K562 (cell line): ENCODE results near the gene CD300LB. TPM values are rescaled to one million over a fixed set of nuclear protein-coding genes. Genes with fewer than 3 reads are reported as not detected.

Experiments used
- ARID1B ChIP-seq: fragments of 450-650 bp; IDR thresholded peaks from 2 replicates; pipeline ENCODE4 v1.6.1; 2016; ENCODE audit warnings: antibody characterized with exemption, mild to moderate bottlenecking, inconsistent platforms
- ATF2 ChIP-seq: sonication (generic); formaldehyde crosslinking; IDR thresholded peaks from 2 replicates; pipeline ENCODE4 v1.8.1; 2022; ENCODE audit warnings: missing genetic modification reagents
- CCAR2 ChIP-seq: fragments of 200-400 bp; formaldehyde crosslinking; IDR thresholded peaks from 2 replicates; pipeline ENCODE4 v1.6.1; 2017; ENCODE audit warnings: mild to moderate bottlenecking, low read depth, low read length
- DIDO1 ChIP-seq: fragments of 450-650 bp; IDR thresholded peaks from 2 replicates; pipeline ENCODE4 v1.6.1; 2016; ENCODE audit warnings: low read depth, missing biosample characterization, missing genetic modification characterization
- EGR1 ChIP-seq: fragments of 450-650 bp; conservative IDR thresholded peaks from 2 replicates; pipeline ENCODE4 v1.6.1; 2017; ENCODE audit warnings: mild to moderate bottlenecking
- KDM1A ChIP-seq, 2 experiments: fragments of 450-650 bp; IDR thresholded peaks; 2 replicates each; pipeline ENCODE4 v1.6.1; 2016; ENCODE audit warnings: mild to moderate bottlenecking in 2 of 2
- KLF10 ChIP-seq: fragments of 250-450 bp; sonication (Bioruptor Pico); IDR thresholded peaks from 2 replicates; pipeline ENCODE4 v1.6.1; 2021; ENCODE audit warnings: matching md5 sums
- L3MBTL2 ChIP-seq: fragments of 450-650 bp; IDR thresholded peaks from 2 replicates; pipeline ENCODE4 v1.6.1; 2016; ENCODE audit warnings: mild to moderate bottlenecking, moderate library complexity
- LEF1 ChIP-seq: fragments of 450-650 bp; IDR thresholded peaks from 2 replicates; pipeline ENCODE4 v1.6.1; 2016; ENCODE audit warnings: mild to moderate bottlenecking
- MCM3 ChIP-seq: fragments of 450-650 bp; IDR thresholded peaks from 2 replicates; pipeline ENCODE4 v1.6.1; 2016
- MTA1 ChIP-seq: fragments of 450-650 bp; IDR thresholded peaks from 2 replicates; pipeline ENCODE4 v1.6.1; 2017; ENCODE audit warnings: borderline replicate concordance
- MYBL2 ChIP-seq, 2 experiments: fragments of 450-650 bp in 1 of 2; sonication (generic) in 1 of 2; formaldehyde crosslinking in 1 of 2; IDR thresholded peaks; 2 replicates each; pipeline versions ENCODE4 v1.6.1 to v1.8.1; 2017 to 2022; ENCODE audit warnings: borderline replicate concordance in 1 of 2, inconsistent platforms in 1 of 2, low read depth in 1 of 2, mild to moderate bottlenecking in 1 of 2, missing genetic modification reagents in 1 of 2, moderate library complexity in 1 of 2
- NBN ChIP-seq: fragments of 450-650 bp; IDR thresholded peaks from 2 replicates; pipeline ENCODE4 v1.6.1; 2016; ENCODE audit warnings: low read depth, mild to moderate bottlenecking
- NFIC ChIP-seq: fragments of 450-650 bp; IDR thresholded peaks from 2 replicates; pipeline ENCODE4 v1.6.1; 2017; ENCODE audit warnings: mild to moderate bottlenecking, inconsistent platforms
- POLR3G ChIP-seq: IDR thresholded peaks from 2 replicates; pipeline ENCODE4 v1.6.1; 2011; ENCODE audit not compliant: insufficient read length, insufficient replicate concordance; ENCODE audit errors: extremely low read depth
- RBM22 ChIP-seq: fragments of 200-400 bp; formaldehyde crosslinking; IDR thresholded peaks from 2 replicates; pipeline ENCODE4 v1.6.1; 2018; ENCODE audit warnings: low read length, low read depth; ENCODE audit not compliant: poor library complexity, severe bottlenecking
- RFX5 ChIP-seq: IDR thresholded peaks from 2 replicates; pipeline ENCODE4 v1.6.1; 2011; ENCODE audit warnings: low read depth, mild to moderate bottlenecking, improper control_type of control experiment, low read length
- SLC30A9 ChIP-seq: fragments of 250-450 bp; sonication (Bioruptor Pico); IDR thresholded peaks from 2 replicates; pipeline ENCODE4 v1.8.0; 2022; ENCODE audit warnings: mild to moderate bottlenecking, moderate library complexity
- SP1 ChIP-seq: sonication (generic); formaldehyde crosslinking; IDR thresholded peaks from 2 replicates; pipeline ENCODE4 v1.8.1; 2022; ENCODE audit warnings: mild to moderate bottlenecking, missing genetic modification reagents
- ZFP36 ChIP-seq: fragments of 150-350 bp; IDR thresholded peaks from 2 replicates; pipeline ENCODE4 v1.6.1; 2018; ENCODE audit warnings: low read length, low read depth; ENCODE audit not compliant: partially characterized antibody
- ZNF121 ChIP-seq: sonication (generic); formaldehyde crosslinking; conservative IDR thresholded peaks from 2 replicates; pipeline ENCODE4 v1.8.0; 2022; ENCODE audit warnings: missing genetic modification reagents
- ZNF444 ChIP-seq: fragments of 250-450 bp; sonication (Bioruptor Pico); IDR thresholded peaks from 2 replicates; pipeline ENCODE4 v1.4.0; 2020; ENCODE audit warnings: mild to moderate bottlenecking, moderate library complexity
- polyA plus RNA-seq, 8 experiments: library from polyadenylated mRNA; depleted of rRNA in 4 of 8; stranded (reverse) in 5 of 8; unstranded in 3 of 8; fragments of >200 nt; fragmentation: Nextera tagmentation in 2 of 8; fragmentation: Illumina TruSeq in 1 of 8; extraction: Ambion mirVana in 2 of 8; extraction: Trizol in 1 of 8; gene quantifications; 2 replicates each; pipeline versions ENCODE4 v1.2.1 to v1.2.3, GENCODE V29; 2011 to 2014; ENCODE audit warnings: inconsistent platforms in 1 of 8, missing spikeins in 1 of 8
- total RNA-seq, 7 experiments: library from RNA; depleted of rRNA in 6 of 7; stranded (reverse); fragments of >200 nt in 6 of 7; fragmentation: Illumina TruSeq in 2 of 7; extraction: Trizol in 2 of 7; gene quantifications; 2 replicates each; pipeline versions ENCODE4 v1.2.1 to v1.2.3, GENCODE V29; 2011 to 2021; ENCODE audit warnings: low replicate concordance in 1 of 7
- TF ChIP-seq, protein P1 (sequence below): sonication (generic); formaldehyde crosslinking; IDR thresholded peaks from 2 replicates; pipeline ENCODE4 v1.8.0; 2022; ENCODE audit warnings: mild to moderate bottlenecking, missing genetic modification reagents, borderline replicate concordance
- TF ChIP-seq, protein P2 (sequence below), 2 experiments: IDR thresholded peaks; 2 replicates each; pipeline ENCODE4 v1.6.1; 2012; ENCODE audit warnings: improper control_type of control experiment in 2 of 2, low read depth in 2 of 2, low read length in 2 of 2, borderline replicate concordance in 1 of 2

CD300LB gene
- total and polyA plus RNA-seq, 9 of the 15 experiments (the other 6 are each of a cell fraction or from before 2014, with no cell fraction given), result not detected

GRCh38 chr17:74514632-74515334 is 16.5 kb downstream of the CD300LB start (continued):
- TF ChIP-seq, protein P1, sequence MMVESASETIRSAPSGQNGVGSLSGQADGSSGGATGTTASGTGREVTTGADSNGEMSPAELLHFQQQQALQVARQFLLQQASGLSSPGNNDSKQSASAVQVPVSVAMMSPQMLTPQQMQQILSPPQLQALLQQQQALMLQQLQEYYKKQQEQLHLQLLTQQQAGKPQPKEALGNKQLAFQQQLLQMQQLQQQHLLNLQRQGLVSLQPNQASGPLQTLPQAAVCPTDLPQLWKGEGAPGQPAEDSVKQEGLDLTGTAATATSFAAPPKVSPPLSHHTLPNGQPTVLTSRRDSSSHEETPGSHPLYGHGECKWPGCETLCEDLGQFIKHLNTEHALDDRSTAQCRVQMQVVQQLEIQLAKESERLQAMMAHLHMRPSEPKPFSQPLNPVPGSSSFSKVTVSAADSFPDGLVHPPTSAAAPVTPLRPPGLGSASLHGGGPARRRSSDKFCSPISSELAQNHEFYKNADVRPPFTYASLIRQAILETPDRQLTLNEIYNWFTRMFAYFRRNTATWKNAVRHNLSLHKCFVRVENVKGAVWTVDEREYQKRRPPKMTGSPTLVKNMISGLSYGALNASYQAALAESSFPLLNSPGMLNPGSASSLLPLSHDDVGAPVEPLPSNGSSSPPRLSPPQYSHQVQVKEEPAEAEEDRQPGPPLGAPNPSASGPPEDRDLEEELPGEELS (CRISPR knock-in tag), result peak; percentile 76; the same call in 1 of the 2 replicates
- TF ChIP-seq RBM22, result no peak
- TF ChIP-seq EGR1, result peak; percentile 47
- no peak for TF ChIP-seq SLC30A9
- peak; percentile 99 for TF ChIP-seq ATF2 (CRISPR knock-in tag)
- peak; percentile 39; the same call in 1 of the 2 replicates for TF ChIP-seq MYBL2 (IDR thresholded peaks at IDR 0.05; ENCODE audit: low read depth)
- TF ChIP-seq MYBL2 (CRISPR knock-in tag; IDR thresholded peaks at IDR 0.05; ENCODE audit: borderline replicate concordance), result 0 out of 2 replicates have a peak, but pooled peaks have one; percentile 4
- TF ChIP-seq NBN, result 0 out of 2 replicates have a peak, but pooled peaks have one; percentile 29
- no peak for TF ChIP-seq L3MBTL2
- peak; percentile 36; the same call in 1 of the 2 replicates for TF ChIP-seq ARID1B
- TF ChIP-seq RFX5, result no peak
- peak; percentile 91 for TF ChIP-seq DIDO1 (tag)
- TF ChIP-seq MCM3, result no peak
- TF ChIP-seq NFIC, result peak; percentile 22; the same call in 1 of the 2 replicates
- TF ChIP-seq, protein P2, sequence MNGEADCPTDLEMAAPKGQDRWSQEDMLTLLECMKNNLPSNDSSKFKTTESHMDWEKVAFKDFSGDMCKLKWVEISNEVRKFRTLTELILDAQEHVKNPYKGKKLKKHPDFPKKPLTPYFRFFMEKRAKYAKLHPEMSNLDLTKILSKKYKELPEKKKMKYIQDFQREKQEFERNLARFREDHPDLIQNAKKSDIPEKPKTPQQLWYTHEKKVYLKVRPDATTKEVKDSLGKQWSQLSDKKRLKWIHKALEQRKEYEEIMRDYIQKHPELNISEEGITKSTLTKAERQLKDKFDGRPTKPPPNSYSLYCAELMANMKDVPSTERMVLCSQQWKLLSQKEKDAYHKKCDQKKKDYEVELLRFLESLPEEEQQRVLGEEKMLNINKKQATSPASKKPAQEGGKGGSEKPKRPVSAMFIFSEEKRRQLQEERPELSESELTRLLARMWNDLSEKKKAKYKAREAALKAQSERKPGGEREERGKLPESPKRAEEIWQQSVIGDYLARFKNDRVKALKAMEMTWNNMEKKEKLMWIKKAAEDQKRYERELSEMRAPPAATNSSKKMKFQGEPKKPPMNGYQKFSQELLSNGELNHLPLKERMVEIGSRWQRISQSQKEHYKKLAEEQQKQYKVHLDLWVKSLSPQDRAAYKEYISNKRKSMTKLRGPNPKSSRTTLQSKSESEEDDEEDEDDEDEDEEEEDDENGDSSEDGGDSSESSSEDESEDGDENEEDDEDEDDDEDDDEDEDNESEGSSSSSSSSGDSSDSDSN (IDR thresholded peaks at IDR 0.05; ENCODE audit: borderline replicate concordance in 1 of 2, low read depth in 2 of 2, low read length in 2 of 2), result no peak
- peak; percentile 82 for TF ChIP-seq MTA1
- TF ChIP-seq ZNF121, result no peak
- no peak for TF ChIP-seq CCAR2
- no peak for TF ChIP-seq KLF10
- peak; percentile 59; the same call in 1 of the 2 replicates for TF ChIP-seq LEF1
- TF ChIP-seq SP1, result peak; percentile 80; the same call in 1 of the 2 replicates
- TF ChIP-seq ZNF444, result no peak
- no peak for TF ChIP-seq ZFP36
- TF ChIP-seq KDM1A (IDR thresholded peaks at IDR 0.05), result 0 out of 4 replicates have a peak, but pooled peaks of 1 of the 2 experiments have one; percentile 31
- no peak for TF ChIP-seq POLR3G
